HEK293 (cell line): Measurements from ENCODE around the gene SLC35F6.

ENCODE experiments used
- CTCF ChIP-seq: fragments of 450-650 bp; formaldehyde crosslinking; IDR thresholded peaks from 2 replicates; pipeline ENCODE4 v1.5.1; 2016; ENCODE audit warnings: missing biosample characterization, missing genetic modification characterization
- PATZ1 ChIP-seq: fragments of 450-650 bp; formaldehyde crosslinking; IDR thresholded peaks from 2 replicates; pipeline ENCODE4 v1.5.1; 2016; ENCODE audit warnings: missing biosample characterization, missing genetic modification characterization
- ZNF2 ChIP-seq: fragments of 450-650 bp; formaldehyde crosslinking; IDR thresholded peaks from 2 replicates; pipeline ENCODE4 v1.5.1; 2016; ENCODE audit warnings: missing biosample characterization, missing genetic modification characterization
- ZNF560 ChIP-seq: fragments of 450-650 bp; formaldehyde crosslinking; IDR thresholded peaks from 2 replicates; pipeline ENCODE4 v1.5.1; 2017; ENCODE audit warnings: missing biosample characterization, missing genetic modification characterization, borderline replicate concordance

GRCh38 chr2:26822877-26823276 lies 58.8 kb downstream of the SLC35F6 start:
- TF ChIP-seq PATZ1 (tag by site-specific recombination) (no peak), CTCF (tag by site-specific recombination) (no peak), ZNF560 (no peak), ZNF2 (no peak)
